GM19239 (cell line): ENCODE data around the gene GALNT13.

Experiments used
- DNase-seq: peaks from one replicate; pipeline ENCODE4 v3.0.0; 2011; ENCODE audit warnings: low spot score; ENCODE audit not compliant: insufficient read length
- FAIRE-seq: peaks from 2 replicates; lab custom pipeline; 2011; peaks lifted over from hg19 to GRCh38; lab: Jason Lieb, UNC

Gene GALNT13

GRCh38 chr2:153939124-153939796, 67.5 kb downstream of the GALNT13 start:
- FAIRE-seq, result no peak

GRCh38 chr2:153940511-153940910, 68.8 kb downstream of the GALNT13 start:
- FAIRE-seq (no peak), DNase-seq (no peak)

More at GRCh38 chr2:153939124-153939796, 67.5 kb downstream of the GALNT13 start:
- DNase-seq, result no peak

- FAIRE-seq, result no peak
- DNase-seq, result no peak
Measured at GRCh38 chr2:153944800-153945199, 73.1 kb downstream of the GALNT13 start.

DNA sequence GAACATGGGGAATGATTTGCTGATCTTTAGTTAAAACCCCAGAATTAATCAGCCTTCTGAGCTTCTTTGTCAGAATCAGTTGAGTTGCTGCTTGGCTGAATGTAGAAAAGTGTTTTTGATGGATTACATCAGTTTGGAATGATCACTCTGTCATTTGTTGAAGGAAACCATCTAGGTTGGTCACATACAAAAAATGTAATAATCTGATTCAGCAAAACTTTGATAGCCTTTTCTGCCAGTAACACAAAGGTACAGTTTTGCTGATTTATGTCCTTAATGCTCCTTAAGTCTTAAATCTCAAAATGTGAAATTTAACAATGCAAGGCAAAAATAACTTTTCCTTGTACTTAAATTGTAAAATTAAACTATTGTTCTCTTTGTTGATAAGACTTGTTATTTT, 74.3 kb downstream of the GALNT13 start:
- no peak for DNase-seq
- FAIRE-seq, result no peak

DNA sequence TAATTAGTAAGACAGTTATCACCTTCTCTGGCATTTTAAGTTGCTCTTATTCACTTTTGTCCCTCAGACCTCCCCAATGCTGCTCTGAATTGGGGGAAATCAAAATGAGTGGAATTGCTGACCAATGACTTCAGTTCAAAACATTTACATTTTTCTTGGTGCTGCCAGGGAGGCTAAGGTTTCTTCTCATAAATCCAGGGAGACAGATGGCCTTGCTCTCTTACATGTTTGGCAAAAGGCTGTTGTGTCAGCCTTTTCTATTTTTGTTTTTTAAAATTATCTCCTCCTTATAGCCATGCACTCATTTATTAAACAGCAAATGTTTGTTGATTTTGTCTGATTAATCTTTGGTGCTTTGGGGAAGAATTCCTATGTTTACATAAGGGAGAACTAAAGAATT, 82.0 kb downstream of the GALNT13 start:
- DNase-seq (no peak), FAIRE-seq (no peak)

GRCh38 chr2:153963256-153963655, 91.5 kb downstream of the GALNT13 start:
- no peak for FAIRE-seq

GRCh38 chr2:153967248-153967973, 95.7 kb downstream of the GALNT13 start:
- FAIRE-seq (no peak), DNase-seq (no peak)

More at GRCh38 chr2:153963256-153963655, 91.5 kb downstream of the GALNT13 start:
- no peak for DNase-seq

DNA sequence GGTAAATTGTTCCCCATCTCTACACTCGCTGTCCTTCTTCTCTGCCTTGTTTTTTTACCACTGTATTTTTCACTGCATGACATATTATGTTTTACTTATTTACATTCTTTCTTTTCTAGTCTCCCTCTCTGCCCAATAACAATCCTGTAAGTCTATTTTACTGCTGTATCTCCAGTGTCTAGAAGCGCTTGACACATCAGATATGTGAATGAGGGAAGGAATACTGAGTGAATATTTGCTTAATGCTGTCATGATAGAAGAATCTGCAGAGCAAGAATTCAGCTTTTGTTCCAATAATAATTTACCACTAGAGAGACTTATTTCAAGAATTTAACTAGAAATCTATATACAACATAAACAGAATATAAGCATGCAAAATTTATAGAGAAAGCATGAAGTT, 99.5 kb downstream of the GALNT13 start:
- FAIRE-seq, result no peak
- DNase-seq, result no peak

GRCh38 chr2:153971855-153972254, 100.1 kb downstream of the GALNT13 start:
- FAIRE-seq, result no peak
- DNase-seq, result no peak

GRCh38 chr2:153972412-153972811, 100.7 kb downstream of the GALNT13 start:
- DNase-seq (no peak), FAIRE-seq (no peak)

GRCh38 chr2:153986488-153987229, 114.9 kb downstream of the GALNT13 start:
- no peak for FAIRE-seq
- no peak for DNase-seq

- FAIRE-seq, result no peak
- DNase-seq, result no peak
Measured at GRCh38 chr2:153990771-153991170, 119.0 kb downstream of the GALNT13 start.

GRCh38 chr2:154013514-154013913, 141.8 kb downstream of the GALNT13 start:
- DNase-seq (no peak), FAIRE-seq (no peak)

DNA sequence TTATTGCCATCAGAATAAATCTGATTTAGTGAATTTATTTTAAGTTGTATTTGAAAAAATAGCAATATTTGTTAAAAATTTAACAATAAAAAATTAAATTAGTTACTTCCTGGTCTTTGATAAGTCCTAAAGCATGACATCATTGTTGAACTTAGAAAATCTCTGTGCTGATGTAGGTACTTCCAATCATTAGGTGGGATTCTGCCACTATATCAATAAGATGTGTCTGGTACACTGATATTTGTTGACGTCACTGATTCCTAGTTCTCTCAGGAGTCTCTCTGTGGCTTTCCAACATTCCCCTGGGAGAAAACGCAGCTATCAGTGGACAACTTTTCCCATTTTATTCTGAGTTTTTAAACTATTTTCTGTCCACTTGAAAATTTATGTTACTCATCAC, 143.5 kb downstream of the GALNT13 start:
- FAIRE-seq (no peak), DNase-seq (no peak)

GRCh38 chr2:154029504-154029903, 157.8 kb downstream of the GALNT13 start:
- no peak for FAIRE-seq
- no peak for DNase-seq

GRCh38 chr2:154032220-154032619, 160.5 kb downstream of the GALNT13 start:
- no peak for DNase-seq
- no peak for FAIRE-seq

- no peak for FAIRE-seq
- no peak for DNase-seq
Measured at GRCh38 chr2:154046493-154046892, 174.8 kb downstream of the GALNT13 start.

DNA sequence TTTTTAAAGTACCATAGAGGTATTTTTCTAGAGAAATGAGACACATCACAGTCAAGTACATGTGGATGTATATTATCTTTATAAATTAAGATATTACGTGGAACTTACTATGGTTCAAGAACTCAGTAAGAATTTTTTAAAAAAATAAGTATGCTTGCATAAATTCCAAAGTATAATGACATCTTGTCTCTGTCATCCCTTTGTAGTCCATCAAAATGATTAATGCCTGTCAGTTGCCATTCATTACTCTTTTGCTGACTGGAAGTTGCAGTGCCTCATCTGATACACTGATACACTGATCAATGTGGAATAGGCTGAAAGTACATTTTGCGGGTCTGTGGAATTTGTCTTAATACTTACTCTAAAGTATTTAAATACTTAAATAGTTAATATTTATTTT, 177.2 kb downstream of the GALNT13 start:
- no peak for DNase-seq
- FAIRE-seq, result no peak

DNA sequence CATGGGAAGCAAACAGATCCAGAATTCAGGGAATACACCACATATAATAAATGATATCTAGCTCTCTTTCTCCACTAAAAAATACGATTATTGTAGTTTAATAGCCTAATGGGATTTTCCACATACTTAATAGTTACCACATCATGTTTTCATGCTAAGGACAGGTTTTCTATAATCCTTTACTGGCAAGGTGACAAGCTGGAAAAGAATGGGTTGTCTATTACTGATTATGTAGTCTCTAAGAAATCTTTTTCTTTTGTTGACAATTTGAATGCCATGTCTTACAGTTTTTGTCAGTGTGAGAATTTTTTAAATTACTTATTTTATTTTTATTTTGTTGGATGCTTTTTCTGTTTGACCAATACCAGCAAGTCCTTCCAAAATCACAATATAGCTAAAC, 177.8 kb downstream of the GALNT13 start:
- no peak for FAIRE-seq
- no peak for DNase-seq

DNA sequence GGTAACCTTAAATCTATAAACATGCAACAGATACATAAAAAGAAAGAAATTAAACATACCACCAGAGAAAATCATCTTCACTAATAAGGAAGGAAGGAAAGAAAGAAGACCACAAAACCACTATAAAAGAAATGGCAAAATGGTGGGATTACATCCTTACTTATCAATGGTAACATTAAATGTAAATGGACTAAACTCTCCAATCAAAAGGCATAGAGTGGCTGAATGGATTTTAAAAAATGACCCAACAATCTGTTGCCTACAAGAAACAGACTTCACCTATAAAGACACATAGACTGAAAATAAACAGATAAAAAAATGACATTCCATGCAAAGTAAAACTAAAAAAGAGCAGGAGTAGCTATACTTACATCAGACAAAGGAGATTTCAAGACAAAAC, 195.4 kb downstream of the GALNT13 start:
- DNase-seq, result no peak
- FAIRE-seq, result no peak

DNA sequence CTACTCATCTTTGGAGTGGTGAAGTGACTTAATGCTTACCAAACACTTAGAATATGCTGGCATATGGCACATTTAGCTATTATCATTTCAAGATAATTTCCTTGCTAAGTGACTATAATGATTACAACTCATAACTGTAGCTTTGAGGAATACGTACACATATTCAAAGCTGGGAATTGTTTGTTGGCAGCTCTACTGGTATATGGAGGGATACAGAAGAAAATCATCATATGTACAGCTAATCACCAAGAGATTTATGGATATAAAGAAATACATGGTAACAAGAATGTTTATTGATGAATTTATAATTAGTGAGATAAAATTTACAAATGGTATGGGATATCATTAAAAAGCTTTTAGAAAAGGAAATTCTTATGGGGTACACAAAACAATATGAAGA, 207.2 kb downstream of the GALNT13 start:
- FAIRE-seq, result no peak
- DNase-seq, result no peak
